Measurements from ENCODE around the gene VSIG10L2.

VSIG10L2 gene

GRCh38 chr11:125916683-125917347 lies 29.0 kb upstream of the VSIG10L2 start:
- ChIA-PET CTCF (no interaction called here), POLR2A (interaction anchor here (0.8 to 1.8 kb wide), 2 partner anchors 14 to 29 kb away, joined by 3 to 5 read pairs; partner anchors contain the start of genes HYLS1 and PUS3)
- TF ChIP-seq LEF1 (IDR thresholded peaks at IDR 0.05; ENCODE audit: borderline replicate concordance), result no peak
- no peak for TF ChIP-seq FOXA1 (IDR thresholded peaks at IDR 0.05)
- TF ChIP-seq FOXM1 (IDR thresholded peaks at IDR 0.05; ENCODE audit: borderline replicate concordance), result no peak
- TF ChIP-seq NFRKB (IDR thresholded peaks at IDR 0.05), result no peak
- no peak for TF ChIP-seq L3MBTL2 (conservative IDR thresholded peaks at IDR 0.05)
- no peak for TF ChIP-seq SP1 (IDR thresholded peaks at IDR 0.05)
- TF ChIP-seq SUZ12 (IDR thresholded peaks at IDR 0.05), result no peak
- TF ChIP-seq PKNOX1 (IDR thresholded peaks at IDR 0.05), result no peak
- TF ChIP-seq CTBP1 (IDR thresholded peaks at IDR 0.05; ENCODE audit: borderline replicate concordance), result no peak
- TF ChIP-seq ARNT (IDR thresholded peaks at IDR 0.05), result no peak
- no peak for TF ChIP-seq FOXK2 (IDR thresholded peaks at IDR 0.05)
- TF ChIP-seq BHLHE40 (IDR thresholded peaks at IDR 0.05; ENCODE audit: borderline replicate concordance), result no peak
- TF ChIP-seq ELF4 (IDR thresholded peaks at IDR 0.05), result no peak
- no peak for TF ChIP-seq TARDBP (IDR thresholded peaks at IDR 0.05)
- no peak for TF ChIP-seq ZNF384 (IDR thresholded peaks at IDR 0.05)
- TF ChIP-seq HDGF (IDR thresholded peaks at IDR 0.05; ENCODE audit: borderline replicate concordance), result no peak
- DNase-seq (ENCODE audit: extremely low spot score), result no peak

GRCh38 chr11:125918140-125918840 lies 27.6 kb upstream of the VSIG10L2 start:
- CTCF ChIA-PET, result interaction anchor here (1.7 kb wide), 1 partner anchor 276 kb away, joined by 6 read pairs; no protein-coding TSS in a partner anchor
- no peak for DNase-seq (ENCODE audit: extremely low spot score)
- no peak for TF ChIP-seq ARNT (IDR thresholded peaks at IDR 0.05)
- no peak for TF ChIP-seq FOXK2 (IDR thresholded peaks at IDR 0.05)
- no peak for TF ChIP-seq CTBP1 (IDR thresholded peaks at IDR 0.05; ENCODE audit: borderline replicate concordance)
- TF ChIP-seq FOXA1 (IDR thresholded peaks at IDR 0.05), result no peak
- no peak for TF ChIP-seq ZNF384 (IDR thresholded peaks at IDR 0.05)
- TF ChIP-seq NFRKB (IDR thresholded peaks at IDR 0.05), result no peak
- TF ChIP-seq SP1 (IDR thresholded peaks at IDR 0.05), result no peak
- TF ChIP-seq PKNOX1 (IDR thresholded peaks at IDR 0.05), result no peak
- no peak for TF ChIP-seq HDGF (IDR thresholded peaks at IDR 0.05; ENCODE audit: borderline replicate concordance)
- no peak for TF ChIP-seq L3MBTL2 (conservative IDR thresholded peaks at IDR 0.05)
- no peak for TF ChIP-seq LEF1 (IDR thresholded peaks at IDR 0.05; ENCODE audit: borderline replicate concordance)
- no peak for TF ChIP-seq ELF4 (IDR thresholded peaks at IDR 0.05)
- TF ChIP-seq FOXM1 (IDR thresholded peaks at IDR 0.05; ENCODE audit: borderline replicate concordance), result no peak
- TF ChIP-seq TARDBP (IDR thresholded peaks at IDR 0.05), result no peak
- no peak for TF ChIP-seq BHLHE40 (IDR thresholded peaks at IDR 0.05; ENCODE audit: borderline replicate concordance)
- no peak for TF ChIP-seq SUZ12 (IDR thresholded peaks at IDR 0.05)
- POLR2A ChIA-PET, result interaction anchor here (1.8 kb wide), 1 partner anchor 15 kb away, joined by 5 read pairs; the partner anchor contains the start of gene PUS3

GRCh38 chr11:125921042-125921441 lies 24.8 kb upstream of the VSIG10L2 start:
- ChIA-PET POLR2A (no interaction called here), CTCF (no interaction called here)
- TF ChIP-seq ZNF384 (IDR thresholded peaks at IDR 0.05), result no peak
- no peak for TF ChIP-seq ELF4 (IDR thresholded peaks at IDR 0.05)
- TF ChIP-seq SP1 (IDR thresholded peaks at IDR 0.05), result no peak
- TF ChIP-seq LEF1 (IDR thresholded peaks at IDR 0.05; ENCODE audit: borderline replicate concordance), result no peak
- no peak for TF ChIP-seq CTBP1 (IDR thresholded peaks at IDR 0.05; ENCODE audit: borderline replicate concordance)
- TF ChIP-seq FOXA1 (IDR thresholded peaks at IDR 0.05), result no peak
- no peak for TF ChIP-seq BHLHE40 (IDR thresholded peaks at IDR 0.05; ENCODE audit: borderline replicate concordance)
- no peak for TF ChIP-seq ARNT (IDR thresholded peaks at IDR 0.05)
- TF ChIP-seq L3MBTL2 (conservative IDR thresholded peaks at IDR 0.05), result no peak
- TF ChIP-seq FOXK2 (IDR thresholded peaks at IDR 0.05), result no peak
- no peak for TF ChIP-seq SUZ12 (IDR thresholded peaks at IDR 0.05)
- no peak for TF ChIP-seq PKNOX1 (IDR thresholded peaks at IDR 0.05)
- no peak for TF ChIP-seq FOXM1 (IDR thresholded peaks at IDR 0.05; ENCODE audit: borderline replicate concordance)
- no peak for TF ChIP-seq HDGF (IDR thresholded peaks at IDR 0.05; ENCODE audit: borderline replicate concordance)
- TF ChIP-seq NFRKB (IDR thresholded peaks at IDR 0.05), result no peak
- DNase-seq (ENCODE audit: extremely low spot score), result no peak

GRCh38 chr11:125922156-125922555 lies 23.7 kb upstream of the VSIG10L2 start:
- POLR2A ChIA-PET, result no interaction called here
- DNase-seq (ENCODE audit: extremely low spot score), result no peak
- no peak for TF ChIP-seq SP1 (IDR thresholded peaks at IDR 0.05)
- TF ChIP-seq TARDBP (IDR thresholded peaks at IDR 0.05), result no peak
- no peak for TF ChIP-seq HDGF (IDR thresholded peaks at IDR 0.05; ENCODE audit: borderline replicate concordance)
- TF ChIP-seq NFRKB (IDR thresholded peaks at IDR 0.05), result no peak
- TF ChIP-seq L3MBTL2 (conservative IDR thresholded peaks at IDR 0.05), result no peak
- no peak for TF ChIP-seq CTBP1 (IDR thresholded peaks at IDR 0.05; ENCODE audit: borderline replicate concordance)
- TF ChIP-seq ARNT (IDR thresholded peaks at IDR 0.05), result no peak
- TF ChIP-seq SUZ12 (IDR thresholded peaks at IDR 0.05), result no peak
- TF ChIP-seq FOXM1 (IDR thresholded peaks at IDR 0.05; ENCODE audit: borderline replicate concordance), result no peak
- no peak for TF ChIP-seq PKNOX1 (IDR thresholded peaks at IDR 0.05)
- CTCF ChIA-PET, result interaction anchor here (0.9 kb wide), 1 partner anchor 271 kb away, joined by 3 read pairs; no protein-coding TSS in a partner anchor
